ENCODE data around the gene SELENON. TPM values are rescaled to one million over a fixed set of nuclear protein-coding genes. Genes with fewer than 3 reads are reported as not detected.

SELENON gene, protein sequence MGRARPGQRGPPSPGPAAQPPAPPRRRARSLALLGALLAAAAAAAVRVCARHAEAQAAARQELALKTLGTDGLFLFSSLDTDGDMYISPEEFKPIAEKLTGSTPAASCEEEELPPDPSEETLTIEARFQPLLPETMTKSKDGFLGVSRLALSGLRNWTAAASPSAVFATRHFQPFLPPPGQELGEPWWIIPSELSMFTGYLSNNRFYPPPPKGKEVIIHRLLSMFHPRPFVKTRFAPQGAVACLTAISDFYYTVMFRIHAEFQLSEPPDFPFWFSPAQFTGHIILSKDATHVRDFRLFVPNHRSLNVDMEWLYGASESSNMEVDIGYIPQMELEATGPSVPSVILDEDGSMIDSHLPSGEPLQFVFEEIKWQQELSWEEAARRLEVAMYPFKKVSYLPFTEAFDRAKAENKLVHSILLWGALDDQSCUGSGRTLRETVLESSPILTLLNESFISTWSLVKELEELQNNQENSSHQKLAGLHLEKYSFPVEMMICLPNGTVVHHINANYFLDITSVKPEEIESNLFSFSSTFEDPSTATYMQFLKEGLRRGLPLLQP
- total RNA-seq = 4.8 TPM
- polyA plus RNA-seq = 17.4 TPM
- long read RNA-seq, donor 1 = 0 reads
- long read RNA-seq, donor 2, full-length matches to known transcripts = 7 of 12 reads
- long read RNA-seq, donor 2, partial matches to known transcripts = 5 of 12 reads
- long read RNA-seq, donor 2, other reads (novel, unspliced or antisense) = 0 of 12 reads
- long read RNA-seq, donor 3, full-length matches to known transcripts = 2 of 2 reads
- long read RNA-seq, donor 3, partial matches to known transcripts = 0 of 2 reads
- long read RNA-seq, donor 3, other reads (novel, unspliced or antisense) = 0 of 2 reads
- long read RNA-seq, donor 4, full-length matches to known transcripts = 1 of 1 reads
- long read RNA-seq, donor 4, partial matches to known transcripts = 0 of 1 reads
- long read RNA-seq, donor 4, other reads (novel, unspliced or antisense) = 0 of 1 reads
- long read RNA-seq, donor 5, full-length matches to known transcripts = 5 of 5 reads
- long read RNA-seq, donor 5, partial matches to known transcripts = 0 of 5 reads
- long read RNA-seq, donor 5, other reads (novel, unspliced or antisense) = 0 of 5 reads
- long read RNA-seq, donor 6, full-length matches to known transcripts = 2 of 2 reads
- long read RNA-seq, donor 6, partial matches to known transcripts = 0 of 2 reads
- long read RNA-seq, donor 6, other reads (novel, unspliced or antisense) = 0 of 2 reads
- long read RNA-seq, donor 7 = 0 reads
- long read RNA-seq, donor 8, full-length matches to known transcripts = 4 of 9 reads
- long read RNA-seq, donor 8, partial matches to known transcripts = 5 of 9 reads
- long read RNA-seq, donor 8, other reads (novel, unspliced or antisense) = 0 of 9 reads
- long read RNA-seq, donor 9, full-length matches to known transcripts = 1 of 1 reads
- long read RNA-seq, donor 9, partial matches to known transcripts = 0 of 1 reads
- long read RNA-seq, donor 9, other reads (novel, unspliced or antisense) = 0 of 1 reads
- long read RNA-seq, donor 10, full-length matches to known transcripts = 5 of 5 reads
- long read RNA-seq, donor 10, partial matches to known transcripts = 0 of 5 reads
- long read RNA-seq, donor 10, other reads (novel, unspliced or antisense) = 0 of 5 reads

DNA sequence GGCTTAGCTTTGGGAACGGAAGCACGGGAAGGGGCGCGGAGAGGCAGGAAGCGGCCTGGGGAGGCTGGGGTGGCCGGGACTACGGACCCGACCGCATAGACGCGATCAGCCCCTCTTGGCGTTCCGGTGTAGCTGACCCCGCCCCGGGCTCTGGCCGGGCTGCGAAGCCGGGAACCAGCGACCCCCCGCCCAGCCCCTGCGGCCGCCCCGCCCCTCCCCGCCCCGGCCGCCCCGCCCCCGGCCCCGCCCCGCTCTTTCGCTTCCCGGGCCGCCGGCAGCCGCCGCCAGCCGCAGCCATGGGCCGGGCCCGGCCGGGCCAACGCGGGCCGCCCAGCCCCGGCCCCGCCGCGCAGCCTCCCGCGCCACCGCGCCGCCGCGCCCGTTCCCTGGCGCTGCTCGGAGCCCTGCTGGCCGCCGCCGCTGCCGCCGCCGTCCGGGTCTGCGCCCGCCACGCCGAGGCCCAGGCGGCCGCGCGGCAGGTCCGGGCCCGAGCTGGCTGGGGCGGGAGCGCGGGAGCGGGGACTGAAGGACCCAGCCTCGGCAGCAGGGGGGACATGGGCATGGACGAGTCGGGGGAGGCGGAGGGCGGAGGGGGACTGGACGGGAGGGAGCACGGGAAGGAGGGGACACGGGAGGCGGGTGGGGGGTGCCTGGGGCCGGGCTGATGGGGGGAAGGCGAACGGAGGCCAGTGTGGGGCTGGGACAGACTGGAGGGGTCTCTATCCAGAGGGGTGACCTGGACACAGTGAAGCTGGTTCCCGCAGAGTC is at the start of gene SELENON:
TSS of gene SELENON (plus strand) at position 259 of the 768 bp plus-strand sequence. CDS start at position 297, 38 bp downstream.
- H3K36me3 ChIP-seq (ENCODE audit: control insufficient read depth in 2 of 2, insufficient read depth in 2 of 2, low read length in 1 of 2) = no peaks in the 10 kb centered on the region
- peaks cover 18 to 33% of the 10 kb centered on the region in 2 donors for H3K4me1 ChIP-seq (ENCODE audit: control insufficient read depth in 2 of 2, insufficient read depth in 2 of 2, low read length in 2 of 2)
- WGBS = 1% methylated on average over 81 of the region's 91 CpGs
- H3K4me3 ChIP-seq (ENCODE audit: low read length in 2 of 2) = peak within 1 kb of the TSS; percentile 37 to 66
- peaks cover 0 to 8% of the 10 kb centered on the region in 2 donors for H3K9me3 ChIP-seq (ENCODE audit: control insufficient read depth in 2 of 2, insufficient read depth in 1 of 2, low read length in 1 of 2)
- peaks cover 8 to 44% of the 10 kb centered on the region in 2 donors for H3K27me3 ChIP-seq (ENCODE audit: control insufficient read depth in 2 of 2, insufficient read depth in 1 of 2, low read length in 1 of 2)
- H3K27ac ChIP-seq (ENCODE audit: low read depth in 1 of 2, low read length in 1 of 2) = peak within 1 kb of the TSS in 1 of 2 donors; percentile 1
- peak in 1 of 9 donors; percentile 31 for DNase-seq (ENCODE audit: low read depth in 6 of 9, low spot score in 9 of 9)

DNA sequence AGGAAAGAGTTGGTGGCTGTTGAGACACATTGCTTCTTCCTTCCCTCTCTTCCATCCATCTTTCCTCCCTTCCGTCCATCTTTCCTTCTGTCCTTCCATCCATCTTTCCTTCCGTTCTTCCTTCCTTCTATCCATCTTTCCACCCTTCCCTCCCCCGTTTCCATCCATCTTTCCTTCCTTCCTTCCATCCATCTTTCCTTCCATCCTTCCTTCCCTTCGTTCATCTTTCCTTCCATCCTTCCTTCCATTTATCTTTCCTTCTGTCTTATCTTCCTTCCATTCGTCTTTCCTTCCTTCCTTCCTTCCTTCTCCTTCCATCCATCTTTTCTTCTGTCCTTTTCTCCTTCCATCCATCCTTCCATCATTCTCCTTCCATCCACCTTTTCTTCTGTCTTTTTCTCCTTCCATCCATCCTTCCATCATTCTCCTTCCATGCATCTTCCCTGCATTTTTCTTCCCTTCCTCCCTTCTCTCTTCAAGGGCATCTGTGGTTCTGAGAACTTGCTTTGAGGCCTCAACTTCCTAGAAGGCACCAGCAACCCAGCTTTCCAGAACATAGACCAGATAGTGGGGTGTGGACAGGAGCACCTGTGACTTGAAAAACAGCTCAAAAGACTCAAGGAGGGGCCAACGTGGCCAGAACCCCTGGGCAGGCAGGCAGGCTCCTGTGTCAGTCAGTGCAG is 48.9 kb upstream of the SELENON start:
- H3K9me3 ChIP-seq (ENCODE audit: control insufficient read depth in 2 of 2, insufficient read depth in 1 of 2, low read length in 1 of 2) = no peaks in the 10 kb centered on the region
- H3K27ac ChIP-seq (ENCODE audit: low read depth in 1 of 2, low read length in 1 of 2) = no peak overlapping the region
- H3K4me1 ChIP-seq (ENCODE audit: control insufficient read depth in 2 of 2, insufficient read depth in 2 of 2, low read length in 2 of 2) = peaks cover 3 to 24% of the 10 kb centered on the region in 2 donors
- peaks cover 0 to 5% of the 10 kb centered on the region in 2 donors for H3K27me3 ChIP-seq (ENCODE audit: control insufficient read depth in 2 of 2, insufficient read depth in 1 of 2, low read length in 1 of 2)
- DNase-seq (ENCODE audit: low read depth in 6 of 9, low spot score in 9 of 9) = no peak
- H3K36me3 ChIP-seq (ENCODE audit: control insufficient read depth in 2 of 2, insufficient read depth in 2 of 2, low read length in 1 of 2) = no peaks in the 10 kb centered on the region
- 92% methylated on average over 6 of the region's 6 CpGs for WGBS
- H3K4me3 ChIP-seq (ENCODE audit: low read length in 2 of 2) = no peak overlapping the region

DNA sequence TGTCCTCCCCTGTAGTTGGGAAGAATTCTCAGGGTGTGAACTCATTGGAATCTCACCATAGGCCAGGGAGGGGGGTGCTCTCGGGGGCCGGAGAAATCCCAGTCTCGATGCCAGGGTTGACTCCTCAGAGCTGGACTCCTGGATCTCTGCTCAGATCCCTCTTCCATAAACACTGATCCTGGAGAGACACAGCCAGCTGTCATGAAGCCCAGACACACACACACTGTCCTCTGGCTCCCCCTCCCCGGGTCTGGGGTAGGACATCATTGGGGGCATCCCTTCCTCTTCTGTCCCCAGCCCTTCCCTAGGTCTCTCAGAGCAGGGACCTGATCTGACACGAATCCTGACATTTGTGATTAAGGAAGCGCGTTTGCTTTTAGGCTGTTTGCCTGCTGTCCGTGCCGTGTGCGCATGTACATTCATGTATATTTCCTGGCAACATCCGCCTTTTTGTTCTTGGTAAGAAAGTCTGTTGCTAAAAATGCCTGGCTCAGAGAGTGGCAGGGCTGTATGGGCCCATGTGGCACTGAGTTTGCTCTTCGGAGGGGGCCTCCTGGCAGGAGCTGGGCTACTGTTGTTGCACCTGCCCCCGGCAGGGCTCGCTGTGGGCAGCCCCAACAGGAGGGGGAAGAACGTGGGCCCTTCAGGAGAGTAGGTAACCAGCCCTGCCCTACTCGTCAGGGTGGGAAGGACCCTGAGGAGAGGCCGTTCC is 45.4 kb upstream of the SELENON start:
- WGBS = 48% methylated on average over 17 of the region's 17 CpGs
- no peaks in the 10 kb centered on the region for H3K36me3 ChIP-seq (ENCODE audit: control insufficient read depth in 2 of 2, insufficient read depth in 2 of 2, low read length in 1 of 2)
- peaks cover 8 to 38% of the 10 kb centered on the region in 2 donors for H3K4me1 ChIP-seq (ENCODE audit: control insufficient read depth in 2 of 2, insufficient read depth in 2 of 2, low read length in 2 of 2)
- H3K27ac ChIP-seq (ENCODE audit: low read depth in 1 of 2, low read length in 1 of 2) = peak overlapping the region; percentile 57 to 68
- no peak overlapping the region for H3K4me3 ChIP-seq (ENCODE audit: low read length in 2 of 2)
- no peaks in the 10 kb centered on the region for H3K9me3 ChIP-seq (ENCODE audit: control insufficient read depth in 2 of 2, insufficient read depth in 1 of 2, low read length in 1 of 2)
- peak in 3 of 9 donors; percentile 19 to 53 (median 24) for DNase-seq (ENCODE audit: low read depth in 6 of 9, low spot score in 9 of 9)
- peaks cover 0 to 5% of the 10 kb centered on the region in 2 donors for H3K27me3 ChIP-seq (ENCODE audit: control insufficient read depth in 2 of 2, insufficient read depth in 1 of 2, low read length in 1 of 2)

DNA sequence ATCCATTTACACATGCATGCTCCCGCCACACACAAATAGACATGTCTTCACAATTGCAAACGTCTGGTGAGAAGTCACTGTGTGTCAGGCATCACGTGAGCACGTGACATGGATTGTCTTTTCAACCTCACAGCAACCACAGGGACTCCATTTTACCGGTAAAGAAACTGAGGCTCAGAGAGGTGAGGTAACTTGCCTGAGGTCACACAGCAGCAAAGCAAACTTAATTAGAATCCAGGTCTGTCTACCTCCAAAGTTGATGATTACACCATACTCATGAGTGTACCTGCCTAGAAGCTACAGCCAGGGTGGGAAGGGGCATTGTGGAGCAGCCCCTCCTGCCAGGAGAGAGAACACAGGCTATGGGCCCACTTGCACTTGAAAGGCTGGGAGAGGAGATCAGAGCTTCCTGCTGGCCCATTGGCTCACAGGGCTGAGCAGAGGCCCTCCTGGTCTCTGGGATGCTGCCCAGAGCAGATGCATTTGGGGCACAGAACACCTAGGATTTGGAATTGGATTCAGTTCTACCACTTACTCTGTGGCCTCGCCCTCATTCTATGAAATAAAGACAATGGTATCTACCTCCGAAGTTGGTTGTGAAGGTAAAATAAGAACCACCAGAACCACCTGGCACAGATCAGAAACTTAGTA is 44.4 kb upstream of the SELENON start:
- Histone ChIP-seq H3K4me1 (ENCODE audit: control insufficient read depth in 2 of 2, insufficient read depth in 2 of 2, low read length in 2 of 2) (peaks cover 8 to 38% of the 10 kb centered on the region in 2 donors), H3K27me3 (ENCODE audit: control insufficient read depth in 2 of 2, insufficient read depth in 1 of 2, low read length in 1 of 2) (peaks cover 3% of the 10 kb centered on the region in 2 donors), H3K27ac (ENCODE audit: low read depth in 1 of 2, low read length in 1 of 2) (peak overlapping the region in 1 of 2 donors; percentile 1), H3K4me3 (ENCODE audit: low read length in 2 of 2) (no peak overlapping the region), H3K9me3 (ENCODE audit: control insufficient read depth in 2 of 2, insufficient read depth in 1 of 2, low read length in 1 of 2) (no peaks in the 10 kb centered on the region), H3K36me3 (ENCODE audit: control insufficient read depth in 2 of 2, insufficient read depth in 2 of 2, low read length in 1 of 2) (no peaks in the 10 kb centered on the region)
- WGBS = 86% methylated on average over 7 of the region's 7 CpGs
- no peak for DNase-seq (ENCODE audit: low read depth in 6 of 9, low spot score in 9 of 9)

DNA sequence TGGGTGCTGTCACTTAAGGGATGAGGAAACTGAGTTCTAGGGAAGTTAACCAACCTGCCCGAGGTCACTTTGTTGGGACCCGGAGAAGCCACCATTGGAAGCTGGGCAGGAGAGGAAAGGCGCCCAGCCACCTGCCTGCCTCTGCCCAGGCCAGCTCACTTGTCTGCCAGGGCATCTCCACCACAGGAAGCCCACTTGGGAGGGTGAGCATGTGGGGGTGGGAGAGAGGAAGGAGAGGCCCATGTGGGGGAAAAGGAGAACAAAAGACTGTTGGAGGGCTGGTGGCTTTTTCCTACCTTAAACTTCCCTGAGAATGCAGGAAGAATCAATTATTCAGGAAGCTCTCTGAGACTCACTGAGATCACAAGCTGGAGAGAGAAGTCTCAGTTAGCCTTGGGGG is 43.8 kb upstream of the SELENON start:
- H3K4me3 ChIP-seq (ENCODE audit: low read length in 2 of 2) = no peak overlapping the region
- no peaks in the 10 kb centered on the region for H3K36me3 ChIP-seq (ENCODE audit: control insufficient read depth in 2 of 2, insufficient read depth in 2 of 2, low read length in 1 of 2)
- no peaks in the 10 kb centered on the region for H3K9me3 ChIP-seq (ENCODE audit: control insufficient read depth in 2 of 2, insufficient read depth in 1 of 2, low read length in 1 of 2)
- H3K27ac ChIP-seq (ENCODE audit: low read depth in 1 of 2, low read length in 1 of 2) = peak overlapping the region in 1 of 2 donors; percentile 19
- H3K27me3 ChIP-seq (ENCODE audit: control insufficient read depth in 2 of 2, insufficient read depth in 1 of 2, low read length in 1 of 2) = peaks cover 3% of the 10 kb centered on the region in 2 donors
- whole genome bisulfite sequencing = 16% methylated on average over 3 of the region's 3 CpGs
- DNase-seq (ENCODE audit: low read depth in 6 of 9, low spot score in 9 of 9) = peak in 1 of 9 donors; percentile 38
- peaks cover 8 to 38% of the 10 kb centered on the region in 2 donors for H3K4me1 ChIP-seq (ENCODE audit: control insufficient read depth in 2 of 2, insufficient read depth in 2 of 2, low read length in 2 of 2)

DNA sequence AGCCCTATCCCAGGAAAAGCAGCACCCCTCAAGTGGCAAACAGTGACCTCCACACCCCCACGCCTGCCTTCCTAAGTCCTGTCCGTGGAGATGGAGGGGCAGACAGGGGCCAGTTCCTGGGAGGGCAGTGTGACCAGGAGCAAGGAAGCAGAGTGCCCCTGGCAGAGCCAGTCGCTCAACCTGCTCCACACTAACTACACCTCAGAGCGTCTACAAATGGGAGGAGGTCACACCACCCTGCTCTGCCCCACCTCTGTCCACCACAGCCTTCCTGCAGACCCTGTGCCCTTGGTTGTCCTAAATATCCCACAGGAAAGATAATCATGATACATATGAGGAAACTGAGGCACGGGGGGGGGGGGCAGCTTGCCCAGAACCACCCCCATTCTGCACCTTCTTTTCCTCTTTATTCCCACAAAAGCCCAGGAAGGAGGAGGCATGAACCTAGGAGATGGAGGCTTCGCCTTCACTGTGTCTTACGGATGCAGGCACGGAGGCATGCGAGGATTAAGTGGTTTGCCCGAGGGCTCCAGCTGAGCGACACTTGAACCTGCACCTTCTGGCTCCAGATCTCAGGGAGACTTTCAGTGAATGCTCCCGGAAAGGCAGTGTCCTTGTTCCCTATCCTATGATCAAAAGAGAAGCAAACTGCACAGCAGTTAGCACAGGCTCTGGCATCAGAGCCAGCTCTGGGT is 42.7 kb upstream of the SELENON start:
- DNase-seq (ENCODE audit: low read depth in 6 of 9, low spot score in 9 of 9) = no peak
- Histone ChIP-seq H3K9me3 (ENCODE audit: control insufficient read depth in 2 of 2, insufficient read depth in 1 of 2, low read length in 1 of 2) (no peaks in the 10 kb centered on the region), H3K27me3 (ENCODE audit: control insufficient read depth in 2 of 2, insufficient read depth in 1 of 2, low read length in 1 of 2) (peaks cover 3% of the 10 kb centered on the region in 2 donors), H3K36me3 (ENCODE audit: control insufficient read depth in 2 of 2, insufficient read depth in 2 of 2, low read length in 1 of 2) (no peaks in the 10 kb centered on the region), H3K4me3 (ENCODE audit: low read length in 2 of 2) (no peak overlapping the region), H3K27ac (ENCODE audit: low read depth in 1 of 2, low read length in 1 of 2) (no peak overlapping the region), H3K4me1 (ENCODE audit: control insufficient read depth in 2 of 2, insufficient read depth in 2 of 2, low read length in 2 of 2) (peaks cover 8 to 38% of the 10 kb centered on the region in 2 donors)
- WGBS = 95% methylated on average over 12 of the region's 12 CpGs

All from thymus (tissue), 14 donors.